Sciatic nerve (tissue), 2 donors: ENCODE results near the gene WDR54. TPM values are rescaled to one million over a fixed set of nuclear protein-coding genes. Genes with fewer than 3 reads are reported as not detected.
A peak's percentile ranks its signal among the peaks of the same experiment; 100 is the strongest.
"Not testable (repeated sequence)": the region's sequence is repeated elsewhere in the genome, so short reads cannot be mapped to it uniquely, and the experiment has no call there.

Experiments used
- ATAC-seq: fragments of 200-7000 bp; cut with Tn5 transposase; one replicate; pipeline ENCODE4 v1.9.1; 2020; ENCODE audit warnings: mild to moderate bottlenecking, moderate library complexity
- DNase-seq: peaks from one replicate; pipeline ENCODE4 v3.0.0-alpha.2; 2020; ENCODE audit warnings: low spot score
- intact Hi-C: fragments of 100-400 bp; cut with DNase I; formaldehyde crosslinking; loops from one replicate; pipeline ENCODE4 v1.14.2; 2022
- total RNA-seq: library from RNA; stranded (reverse); fragmentation: NEBNext Ultra II Directional; extraction: Animal tissue kit (Norgen Biotek cat#: 25700); gene quantifications from one replicate; pipeline ENCODE4 v1.2.1, GENCODE V29; 2021
- donor health status: DM: no; HTN: no; CAD: no.
- donor health status: DM: no; HTN: no; CAD: no.

WDR54 gene
- total RNA-seq, 1 donor from 2014 or later = 14.0 TPM

DNA sequence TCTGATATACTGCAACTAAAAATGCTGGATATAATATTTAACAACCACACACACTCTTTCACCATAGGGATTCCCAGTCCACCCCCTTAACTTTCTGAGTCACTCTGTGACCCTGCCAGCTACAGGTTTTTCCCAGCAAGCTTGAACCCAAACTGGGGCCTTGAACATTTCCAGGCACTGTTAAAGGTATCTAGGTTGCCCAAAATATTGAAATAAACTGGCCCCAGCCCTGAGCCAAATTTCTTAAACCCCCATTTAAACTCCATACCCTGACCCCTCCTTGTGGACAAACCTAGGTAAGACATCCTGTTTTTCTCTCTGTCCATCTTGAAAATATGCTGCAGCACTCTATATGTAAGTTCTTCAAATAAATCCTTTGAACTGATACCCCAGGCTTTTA lies 21.7 kb upstream of the WDR54 start:
- intact Hi-C loops = no loop called here
- ATAC-seq (no peak), DNase-seq (no peak)

DNA sequence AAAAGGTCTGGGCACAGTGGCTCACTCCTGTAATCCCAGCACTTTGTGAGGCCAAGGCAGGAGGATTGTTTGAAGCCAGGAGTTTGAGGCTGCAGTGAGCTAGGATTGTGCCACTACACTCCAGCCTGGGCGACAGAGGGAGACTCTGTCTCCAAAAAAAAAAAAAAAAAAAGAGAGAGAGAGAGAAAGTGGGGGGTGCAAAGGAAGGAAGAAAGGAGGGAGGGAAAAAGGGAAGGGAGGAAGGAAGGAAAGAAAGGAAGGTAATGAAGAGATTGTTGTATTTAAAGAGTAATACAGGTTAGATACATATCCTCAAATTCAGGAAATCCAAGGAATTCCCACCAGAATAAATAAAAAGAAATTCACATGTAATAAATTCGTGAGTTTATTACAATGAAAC lies 19.6 kb upstream of the WDR54 start:
- intact Hi-C loops = no loop called here
- ATAC-seq (no peak), DNase-seq (no peak)

DNA sequence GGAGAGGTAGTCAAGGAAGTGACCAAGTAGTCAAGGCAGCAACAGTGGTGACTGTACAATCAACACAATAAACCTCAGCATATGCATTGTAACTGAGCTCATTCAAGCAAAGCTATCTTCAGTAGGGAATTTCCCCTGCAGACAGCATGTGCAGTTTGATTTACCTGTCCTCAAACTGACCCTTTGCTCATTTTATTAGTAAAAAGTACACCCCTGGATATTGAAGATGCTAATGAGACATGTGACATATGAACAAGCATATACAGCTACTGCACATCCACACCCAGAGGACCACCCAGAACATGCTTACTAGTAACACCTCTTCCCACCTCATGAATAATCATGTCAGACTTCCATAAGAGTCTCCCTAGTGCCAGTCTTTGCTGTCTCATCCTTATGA lies 15.5 kb upstream of the WDR54 start:
- ATAC-seq = no peak
- no peak for DNase-seq
- intact Hi-C loops = no loop called here

DNA sequence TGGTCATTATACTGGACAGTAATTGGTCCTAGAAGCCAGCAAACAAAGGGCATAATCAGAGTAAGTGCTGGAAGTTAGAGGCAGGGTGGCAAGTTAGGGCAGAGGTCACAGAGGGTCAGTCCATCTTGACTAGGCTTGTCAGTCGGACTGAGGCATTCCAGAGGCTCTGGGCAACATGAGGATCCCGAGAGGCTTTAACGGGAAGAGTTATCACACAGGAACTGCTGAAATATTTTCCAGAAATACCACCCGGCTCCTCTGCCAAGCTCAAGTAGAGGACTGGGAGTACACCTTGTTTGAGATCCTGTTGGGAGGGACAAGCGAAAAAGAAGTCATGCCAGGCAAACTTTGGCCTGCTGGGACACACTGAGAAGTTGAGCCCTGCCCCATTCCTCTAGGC lies 13.8 kb upstream of the WDR54 start:
- intact Hi-C loops = no loop called here
- DNase-seq (no peak), ATAC-seq (no peak)

DNA sequence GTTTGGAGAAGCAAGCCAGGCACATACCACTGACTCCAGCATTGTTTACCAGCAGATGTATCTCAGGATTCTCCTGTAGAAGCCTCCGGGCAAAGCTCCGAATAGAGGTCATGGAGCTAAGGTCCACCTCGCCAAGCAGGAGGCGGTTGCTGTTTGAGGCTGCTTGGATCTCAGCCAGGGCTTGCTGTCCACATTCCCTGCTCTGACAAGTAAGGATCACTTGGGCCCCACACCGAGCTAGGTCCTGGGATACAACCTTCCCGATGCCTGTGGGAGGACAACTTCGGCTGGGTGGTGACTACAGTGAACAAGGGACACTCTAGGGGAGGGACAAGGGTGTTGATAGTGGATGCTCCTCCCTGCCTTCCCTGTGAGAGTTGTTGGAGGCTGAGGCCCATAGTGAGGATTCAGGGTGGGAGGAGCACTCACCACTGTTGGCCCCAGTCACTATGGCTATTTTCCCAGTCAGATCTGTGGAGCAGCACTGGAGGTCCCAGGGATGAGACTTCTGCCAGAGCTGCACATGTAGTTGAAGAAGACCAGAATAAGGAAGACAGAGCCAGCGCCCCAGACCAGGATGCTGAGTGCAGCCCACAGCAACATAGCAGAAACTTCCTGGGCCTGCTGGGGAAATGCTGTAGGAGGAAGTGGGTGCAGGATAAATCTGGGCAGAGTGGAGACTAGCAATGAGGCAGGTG lies 8.4 kb upstream of the WDR54 start:
- DNase-seq = no peak
- ATAC-seq = peak; percentile 2
- intact Hi-C loops = no loop called here

DNA sequence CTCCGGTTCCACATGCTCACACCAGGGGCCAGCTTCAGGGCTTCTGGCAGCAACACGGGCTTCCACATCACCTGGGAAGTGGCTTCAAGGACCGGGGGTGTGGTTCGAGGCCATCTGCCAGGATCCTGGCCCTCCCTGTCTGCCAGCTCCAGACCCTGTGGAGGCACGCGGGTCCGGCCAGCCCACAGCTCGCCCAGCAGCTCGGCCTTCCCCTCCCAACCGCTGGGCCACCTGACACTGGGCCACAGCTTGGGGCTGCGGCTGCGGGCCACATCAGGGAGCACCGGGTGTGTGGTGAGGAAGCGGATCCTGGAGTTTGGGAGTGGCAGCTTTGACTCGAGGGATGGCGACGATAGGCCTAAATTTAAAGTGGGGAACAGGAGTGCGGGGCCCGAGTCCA lies 7.1 kb upstream of the WDR54 start:
- intact Hi-C loops = no loop called here
- peak; percentile 55 for ATAC-seq
- DNase-seq = peak; percentile 63

DNA sequence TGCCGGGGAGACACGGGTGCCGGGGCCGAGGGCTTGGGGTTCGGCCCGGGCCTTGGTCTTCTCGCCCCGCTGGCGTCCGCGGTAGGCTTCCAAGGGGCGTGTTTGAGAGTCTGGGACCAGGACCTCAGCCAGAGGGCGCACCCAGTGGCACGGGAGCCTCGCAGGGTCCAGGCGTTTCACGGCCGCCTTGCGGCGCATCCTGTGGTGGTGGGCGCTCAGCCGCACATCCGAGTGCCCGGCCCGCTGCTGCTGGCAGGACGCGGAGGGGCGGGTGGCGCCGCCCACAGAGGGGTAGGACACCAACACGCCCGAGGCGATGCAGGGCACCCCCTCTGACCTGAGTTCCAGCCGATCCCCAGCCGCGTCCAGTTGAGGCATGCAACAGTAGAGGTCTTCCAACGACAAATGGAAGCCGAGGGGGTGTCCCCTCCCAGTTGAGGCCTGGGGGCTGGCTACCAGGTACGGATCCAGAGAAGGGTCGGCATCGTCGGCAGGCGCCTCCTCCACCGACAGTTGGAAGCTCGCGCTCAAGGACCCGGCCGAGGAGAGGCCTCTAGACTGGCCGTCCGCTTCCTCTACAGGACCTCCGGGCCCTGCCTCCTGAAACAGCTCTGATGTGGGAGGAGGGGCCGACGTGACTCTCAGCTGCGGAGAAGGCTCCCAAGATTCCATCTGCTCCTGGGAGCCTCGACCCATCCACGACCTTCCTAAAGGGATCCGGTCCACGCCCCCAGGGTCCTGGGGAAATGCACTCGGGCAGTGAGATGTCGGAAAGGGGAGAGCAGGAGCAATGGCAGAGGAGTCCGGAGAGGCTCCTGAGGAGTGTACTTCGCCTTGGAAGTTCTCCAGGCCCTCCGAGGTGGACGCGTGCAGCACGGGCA lies 6.4 kb upstream of the WDR54 start:
- intact Hi-C loops = no loop called here
- peak; percentile 80 for DNase-seq
- peak; percentile 85 for ATAC-seq

DNA sequence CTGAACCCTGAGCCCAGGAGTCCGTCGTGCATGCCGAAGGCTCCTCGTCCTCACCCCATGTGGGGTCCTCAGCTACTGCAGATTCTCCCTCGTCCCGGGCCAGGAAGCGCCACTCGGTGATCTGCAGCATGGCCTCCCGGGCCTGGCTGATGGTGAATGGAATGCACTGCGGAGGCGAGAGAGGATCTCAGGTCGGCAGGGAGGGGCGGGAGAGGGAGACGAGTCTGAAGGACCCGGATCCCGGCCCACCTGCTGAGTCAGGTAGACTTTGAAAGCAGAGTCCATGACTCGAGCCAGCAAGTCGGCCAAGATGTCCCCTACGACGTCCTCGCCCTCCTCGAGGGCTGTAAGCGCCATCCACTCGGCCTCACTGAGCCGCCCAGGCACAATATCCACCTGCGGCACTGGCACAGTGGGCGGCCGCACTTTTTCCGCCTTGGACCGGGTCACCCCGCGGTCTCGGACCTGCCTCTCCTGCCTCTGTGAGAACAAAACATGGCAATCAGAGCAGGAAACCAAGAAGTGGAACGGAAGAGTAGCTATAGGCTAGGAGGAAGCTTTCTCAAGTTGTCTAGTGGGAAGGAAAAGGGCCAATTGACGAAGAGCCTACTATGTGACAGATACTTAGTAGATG lies 5.7 kb upstream of the WDR54 start:
- ATAC-seq = peak; percentile 28
- DNase-seq = no peak
- intact Hi-C loops = no loop called here

DNA sequence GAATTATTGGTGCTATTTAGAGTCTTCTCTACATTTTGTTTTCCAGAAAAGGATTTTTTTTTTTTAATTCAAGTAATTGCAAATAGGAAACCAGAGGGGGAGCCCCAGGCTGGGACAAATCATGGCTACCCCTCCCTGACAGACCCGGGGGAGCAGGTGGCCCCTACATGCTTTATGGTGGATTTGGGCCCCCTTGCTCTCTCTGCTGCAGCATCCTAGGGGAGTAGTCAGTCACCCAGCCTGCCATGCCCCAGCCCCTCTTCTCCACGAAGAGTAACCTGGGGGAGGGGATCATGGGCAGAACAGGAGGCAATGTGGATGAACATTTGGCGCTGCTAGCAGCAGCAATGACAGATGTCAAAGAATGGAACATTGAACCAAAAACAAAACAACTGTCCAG lies 4.8 kb upstream of the WDR54 start:
- no peak for ATAC-seq
- DNase-seq = no peak
- intact Hi-C loops = no loop called here

DNA sequence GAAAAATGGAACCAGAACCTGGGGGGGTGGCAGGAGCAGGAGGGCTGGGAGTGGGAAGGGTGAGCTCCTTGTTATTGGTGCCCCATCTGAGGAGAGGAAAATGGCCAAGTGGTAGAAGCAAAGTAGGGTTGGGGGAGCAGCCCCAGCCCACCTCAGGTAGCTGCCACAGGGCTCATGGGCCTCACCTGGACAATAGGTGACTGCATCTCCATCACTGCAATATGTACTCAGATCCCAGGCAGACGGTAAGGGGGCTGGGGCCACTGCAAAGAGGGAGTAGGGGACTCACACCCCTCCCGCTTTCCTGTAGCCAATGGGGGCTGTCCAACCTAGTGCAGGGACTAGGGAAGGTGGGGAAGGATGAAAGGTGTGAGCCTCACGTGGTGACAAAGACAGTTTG lies 4.3 kb upstream of the WDR54 start:
- intact Hi-C loops = no loop called here
- no peak for ATAC-seq

DNA sequence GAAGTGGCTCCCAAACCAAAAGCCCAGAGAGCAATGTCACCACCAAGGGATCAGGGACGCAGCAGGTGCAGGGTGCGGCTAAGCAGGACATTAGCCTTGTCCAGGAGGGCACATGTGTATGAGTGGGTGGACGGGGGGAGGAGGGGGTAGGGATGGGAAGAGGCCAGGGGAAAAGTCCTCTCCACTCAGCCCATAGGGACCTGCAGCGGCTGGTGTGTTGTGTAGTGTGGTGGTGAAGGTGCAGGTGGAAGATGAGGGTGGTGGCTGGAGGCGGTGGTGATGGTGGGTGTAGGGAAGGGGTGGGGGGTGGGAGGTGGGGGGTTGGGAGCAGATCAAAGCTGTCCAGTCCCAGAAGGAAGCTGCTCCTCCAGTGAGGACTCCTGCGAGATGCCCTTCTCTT lies 3.8 kb upstream of the WDR54 start:
- DNase-seq = no peak
- ATAC-seq = no peak
- intact Hi-C loops = no loop called here

More for the DNA sequence above, 4.3 kb upstream of the WDR54 start:
- DNase-seq = no peak

DNA sequence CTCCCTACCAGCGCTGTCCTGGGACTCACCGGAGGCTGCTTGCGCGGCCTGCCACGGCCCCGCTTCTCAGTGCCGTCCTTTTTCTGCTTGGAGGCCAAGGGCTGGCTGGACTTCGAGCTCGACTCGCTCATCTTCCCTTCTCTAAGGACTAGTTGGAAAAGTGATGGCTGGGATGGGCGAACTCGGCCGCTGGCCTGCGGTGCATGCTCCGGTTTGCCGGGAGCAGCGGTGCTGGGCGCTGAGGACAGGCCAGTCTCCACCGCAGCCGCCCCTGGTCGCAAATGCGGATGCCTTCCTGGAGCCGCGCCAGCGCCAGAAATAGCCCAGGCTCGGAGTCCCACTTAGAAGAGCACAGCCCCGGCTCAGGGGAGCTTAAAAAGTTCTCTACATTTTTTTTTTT lies 3.2 kb upstream of the WDR54 start:
- intact Hi-C loops = no loop called here
- ATAC-seq (no peak), DNase-seq (no peak)

DNA sequence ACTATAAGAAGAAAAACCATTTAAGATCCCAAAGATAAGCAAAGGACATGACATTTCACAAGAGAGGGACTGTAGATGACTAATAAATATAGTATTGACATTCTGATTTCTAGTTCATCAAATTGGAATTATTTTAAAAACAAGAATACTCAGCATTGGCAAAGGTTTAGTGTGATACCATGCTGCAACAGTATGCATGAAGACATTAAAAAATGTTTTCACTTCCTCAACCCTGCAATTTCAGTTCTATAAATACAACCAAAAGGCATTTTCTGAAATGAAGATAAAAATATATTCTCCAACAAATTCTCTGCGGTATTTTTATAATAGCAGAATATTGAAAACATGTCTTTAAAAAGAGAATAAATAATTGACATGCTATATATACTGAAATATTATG lies 2.2 kb upstream of the WDR54 start:
- no peak for DNase-seq

DNA sequence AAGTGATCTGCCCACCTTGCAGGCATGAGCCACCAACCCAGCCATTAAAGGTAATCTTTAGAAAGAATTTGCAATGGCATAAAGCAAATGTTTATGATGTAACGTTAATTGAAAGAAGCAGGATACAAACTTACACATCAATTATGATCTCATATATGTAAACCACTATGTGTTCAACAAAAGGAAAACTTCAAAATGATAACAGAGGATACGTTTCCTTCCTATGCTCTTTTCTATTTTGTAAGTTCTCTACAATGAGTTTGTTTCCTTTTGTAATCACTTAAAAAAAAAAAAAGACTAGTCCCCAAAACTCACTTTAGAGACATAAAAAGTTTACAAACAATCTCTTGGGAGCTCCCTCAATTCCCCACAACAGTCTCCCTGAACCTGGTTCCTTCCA lies 1.5 kb upstream of the WDR54 start:
- DNase-seq (no peak), ATAC-seq (no peak)
- intact Hi-C loops = no loop called here

More for the DNA sequence above, 2.2 kb upstream of the WDR54 start:
- no peak for ATAC-seq
- intact Hi-C loops = no loop called here

DNA sequence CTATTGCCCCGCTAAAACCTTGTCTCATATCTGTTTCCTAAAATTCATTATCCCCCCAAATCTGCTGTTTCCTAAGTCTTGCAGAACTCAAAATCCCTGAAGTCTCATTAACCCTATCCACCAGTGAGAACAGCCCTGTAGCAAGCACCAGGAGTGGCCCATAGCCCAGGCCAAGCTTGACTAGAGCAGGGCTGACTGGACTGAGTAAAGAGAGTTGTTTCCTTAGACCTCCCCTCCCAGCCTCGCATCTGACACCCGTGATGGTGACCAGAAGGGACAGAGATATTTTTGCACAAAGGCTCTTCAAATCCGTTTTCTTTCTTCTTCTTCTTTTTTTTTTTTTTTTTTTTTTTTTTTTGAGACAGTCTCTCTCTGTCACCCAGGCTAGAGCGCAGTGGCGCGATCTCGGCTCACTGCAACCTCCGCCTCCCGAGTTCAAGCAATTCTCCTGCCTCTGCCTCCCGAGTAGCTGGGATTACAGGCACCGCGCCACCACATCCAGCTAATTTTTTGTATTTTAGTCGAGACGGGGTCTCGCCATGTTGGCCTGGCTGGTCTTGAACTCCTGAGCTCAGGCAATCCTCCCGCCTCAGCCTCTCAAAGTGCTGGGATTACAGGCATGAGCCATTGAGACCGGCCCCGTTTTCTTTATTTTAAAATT lies 957 bp upstream of the WDR54 start:
- ATAC-seq, intact Hi-C loops, DNase-seq: not testable (repeated sequence)

DNA sequence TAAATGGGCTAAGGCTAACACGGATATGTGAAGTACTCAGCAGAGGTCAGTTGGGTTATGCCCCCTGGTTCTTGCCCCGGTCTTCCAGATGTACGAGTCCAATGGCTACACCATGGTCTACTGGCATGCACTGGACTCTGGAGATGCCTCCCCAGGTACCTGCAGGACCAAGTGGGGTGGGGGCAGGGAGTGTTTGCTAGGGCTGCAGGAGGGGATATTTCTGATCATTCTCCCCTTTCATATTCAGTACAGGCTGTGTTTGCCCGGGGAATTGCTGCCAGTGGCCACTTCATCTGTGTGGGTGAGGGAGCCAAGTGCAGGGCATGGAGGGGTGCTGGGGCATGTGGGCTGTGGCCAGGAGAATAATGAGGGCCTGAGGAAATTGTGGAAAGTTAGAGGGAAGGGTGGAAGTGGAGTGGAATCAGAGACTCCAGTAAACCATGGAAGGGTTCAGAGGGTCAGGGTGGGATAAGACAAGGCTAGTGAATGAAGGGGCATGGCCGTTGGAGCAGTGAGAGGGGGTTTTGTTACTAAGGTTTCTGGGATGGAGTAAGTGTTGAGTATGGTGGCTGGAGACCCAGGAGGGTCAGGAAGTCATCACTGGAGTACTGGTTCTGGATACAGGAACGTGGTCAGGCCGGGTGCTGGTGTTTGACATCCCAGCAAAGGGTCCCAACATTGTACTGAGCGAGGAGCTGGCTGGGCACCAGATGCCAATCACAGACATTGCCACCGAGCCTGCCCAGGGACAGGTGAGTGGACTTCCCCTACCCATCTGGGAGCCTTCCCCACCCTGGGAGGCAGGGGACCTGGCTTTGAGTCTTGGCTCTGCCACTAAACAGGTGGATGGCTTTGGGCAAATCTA lies 1.9 kb downstream of the WDR54 start:
- ATAC-seq = no peak
- intact Hi-C loops = no loop called here
- no peak for DNase-seq

DNA sequence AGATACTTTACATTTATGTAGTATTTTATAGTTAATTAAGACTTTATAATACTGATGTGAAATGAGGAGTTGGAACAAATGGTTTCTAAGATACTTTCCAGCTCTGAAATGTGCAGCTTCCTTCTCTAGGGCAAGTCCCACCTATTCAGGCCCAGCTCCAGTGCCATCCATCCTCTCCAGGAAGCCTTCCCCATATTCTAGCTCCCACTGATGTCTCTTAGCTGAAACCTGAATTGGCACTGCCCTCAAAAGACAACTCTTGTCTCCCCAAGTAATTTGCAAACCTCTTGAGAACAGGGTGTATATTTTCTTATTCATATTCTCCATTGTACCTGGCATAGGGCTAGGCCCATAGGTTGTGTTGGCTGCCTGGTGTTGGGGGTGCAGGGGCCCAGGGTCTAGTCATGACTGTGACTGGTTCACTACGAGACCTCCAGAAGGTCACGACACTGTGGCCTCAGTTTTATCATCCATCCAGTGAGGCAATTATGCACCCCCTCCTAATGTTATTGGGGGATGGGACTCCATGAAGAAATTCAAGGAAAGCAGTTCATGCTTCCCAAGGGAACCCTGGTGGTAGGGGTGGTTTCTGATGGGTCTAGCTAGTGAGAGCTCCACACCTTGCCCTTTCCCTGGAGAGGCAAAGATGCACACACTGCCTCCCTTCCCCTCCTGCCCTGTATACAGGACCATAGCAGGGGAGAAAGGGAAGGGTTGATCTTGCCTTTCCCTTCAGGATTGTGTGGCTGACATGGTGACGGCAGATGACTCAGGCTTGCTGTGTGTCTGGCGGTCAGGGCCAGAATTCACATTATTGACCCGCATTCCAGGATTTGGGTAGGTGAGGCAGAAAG lies 2.8 kb downstream of the WDR54 start:
- intact Hi-C loops = no loop called here
- ATAC-seq = no peak
- no peak for DNase-seq

DNA sequence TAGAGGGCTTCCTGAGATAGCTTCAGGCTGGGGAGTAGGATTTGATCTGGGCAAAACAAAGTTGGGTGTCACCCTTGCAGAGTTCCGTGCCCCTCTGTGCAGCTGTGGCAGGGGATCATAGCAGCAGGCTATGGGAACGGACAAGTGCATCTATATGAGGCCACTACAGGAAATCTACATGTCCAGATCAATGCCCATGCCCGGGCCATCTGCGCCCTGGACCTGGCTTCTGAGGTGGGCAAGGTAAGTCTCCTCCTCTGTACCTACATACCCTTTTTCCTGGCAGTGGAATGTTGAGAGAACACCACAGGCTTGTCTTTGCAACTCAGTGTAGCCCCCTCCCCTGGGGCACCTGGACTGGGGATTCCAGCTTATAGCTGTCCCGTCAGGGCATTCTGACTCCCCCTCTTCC lies 3.5 kb downstream of the WDR54 start:
- intact Hi-C loops = no loop called here
- no peak for DNase-seq
- ATAC-seq = no peak
